HEK293T (cell line): ENCODE data around the gene NIN.

Experiments used
- ARNT ChIP-seq: fragments of 450-650 bp; IDR thresholded peaks from 2 replicates; pipeline ENCODE4 v1.6.1; 2017; ENCODE audit warnings: mild to moderate bottlenecking
- BHLHE40 ChIP-seq: fragments of 450-650 bp; IDR thresholded peaks from 2 replicates; pipeline ENCODE4 v1.6.1; 2016; ENCODE audit warnings: mild to moderate bottlenecking, moderate library complexity, borderline replicate concordance
- CTBP1 ChIP-seq: fragments of 450-650 bp; IDR thresholded peaks from 2 replicates; pipeline ENCODE4 v1.6.1; 2016; ENCODE audit warnings: borderline replicate concordance
- ELF4 ChIP-seq: fragments of 450-650 bp; IDR thresholded peaks from 2 replicates; pipeline ENCODE4 v1.6.1; 2017; ENCODE audit warnings: antibody characterized with exemption
- FOXA1 ChIP-seq: fragments of 450-650 bp; IDR thresholded peaks from 2 replicates; pipeline ENCODE4 v1.6.1; 2016; ENCODE audit warnings: mild to moderate bottlenecking
- FOXK2 ChIP-seq: fragments of 450-650 bp; IDR thresholded peaks from 2 replicates; pipeline ENCODE4 v1.6.1; 2016; ENCODE audit warnings: mild to moderate bottlenecking
- FOXM1 ChIP-seq: fragments of 450-650 bp; IDR thresholded peaks from 2 replicates; pipeline ENCODE4 v1.6.1; 2017; ENCODE audit warnings: mild to moderate bottlenecking, borderline replicate concordance
- LEF1 ChIP-seq: fragments of 450-650 bp; IDR thresholded peaks from 2 replicates; pipeline ENCODE4 v1.6.1; 2017; ENCODE audit warnings: mild to moderate bottlenecking, borderline replicate concordance
- NFRKB ChIP-seq: fragments of 450-650 bp; IDR thresholded peaks from 2 replicates; pipeline ENCODE4 v1.6.1; 2016; ENCODE audit warnings: mild to moderate bottlenecking, moderate library complexity
- SP1 ChIP-seq: fragments of 450-650 bp; IDR thresholded peaks from 2 replicates; pipeline ENCODE4 v1.6.1; 2017
- SUZ12 ChIP-seq: fragments of 450-650 bp; IDR thresholded peaks from 2 replicates; pipeline ENCODE4 v1.6.1; 2016; ENCODE audit warnings: mild to moderate bottlenecking
- TARDBP ChIP-seq: fragments of 450-650 bp; IDR thresholded peaks from 2 replicates; pipeline ENCODE4 v1.6.1; 2016
- ZNF384 ChIP-seq: fragments of 450-650 bp; IDR thresholded peaks from 2 replicates; pipeline ENCODE4 v1.6.1; 2016
- TF ChIP-seq, protein P1 (sequence below): fragments of 450-650 bp; IDR thresholded peaks from 2 replicates; pipeline ENCODE4 v1.6.1; 2016

- TF ChIP-seq, protein P1, sequence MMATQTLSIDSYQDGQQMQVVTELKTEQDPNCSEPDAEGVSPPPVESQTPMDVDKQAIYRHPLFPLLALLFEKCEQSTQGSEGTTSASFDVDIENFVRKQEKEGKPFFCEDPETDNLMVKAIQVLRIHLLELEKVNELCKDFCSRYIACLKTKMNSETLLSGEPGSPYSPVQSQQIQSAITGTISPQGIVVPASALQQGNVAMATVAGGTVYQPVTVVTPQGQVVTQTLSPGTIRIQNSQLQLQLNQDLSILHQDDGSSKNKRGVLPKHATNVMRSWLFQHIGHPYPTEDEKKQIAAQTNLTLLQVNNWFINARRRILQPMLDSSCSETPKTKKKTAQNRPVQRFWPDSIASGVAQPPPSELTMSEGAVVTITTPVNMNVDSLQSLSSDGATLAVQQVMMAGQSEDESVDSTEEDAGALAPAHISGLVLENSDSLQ = no peak
- no peak for TF ChIP-seq SP1
- no peak for TF ChIP-seq FOXM1
- no peak for TF ChIP-seq ARNT
- no peak for TF ChIP-seq NFRKB
- TF ChIP-seq BHLHE40 = no peak
- no peak for TF ChIP-seq CTBP1
- no peak for TF ChIP-seq TARDBP
- TF ChIP-seq ELF4 = no peak
- TF ChIP-seq FOXK2 = no peak
- TF ChIP-seq ZNF384 = no peak
- no peak for TF ChIP-seq LEF1
- TF ChIP-seq FOXA1 = no peak
- TF ChIP-seq SUZ12 = no peak
These were observed 18.0 kb downstream of the NIN start for GRCh38 chr14:50812856-50813543.
